ENCODE results near the gene VTCN1. TPM values are rescaled to one million over a fixed set of nuclear protein-coding genes. Genes with fewer than 3 reads are reported as not detected.

Gene VTCN1
- total RNA-seq, 1 donor from 2014 or later, result not detected

DNA sequence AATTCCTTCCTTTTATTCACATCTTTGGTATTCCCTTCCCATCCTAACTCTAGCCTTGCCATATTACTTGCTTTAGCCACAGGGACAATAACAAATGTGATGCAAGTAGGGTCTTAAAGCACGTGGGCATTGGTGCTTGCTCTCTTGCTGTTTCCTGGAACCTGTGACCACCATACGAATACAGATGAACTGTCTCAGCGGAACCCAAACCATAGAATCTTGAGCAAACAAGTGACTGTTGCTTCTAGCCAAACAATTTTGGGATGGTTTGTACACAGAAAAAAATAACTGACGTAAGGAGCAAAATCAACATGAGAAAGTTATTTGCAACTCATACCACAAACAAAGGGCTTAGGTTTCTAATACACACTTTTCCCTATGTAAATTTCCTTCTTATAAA, 15.2 kb upstream of the VTCN1 start:
- H3K36me3 ChIP-seq, result no peaks in the 10 kb centered on the region
- H3K4me1 ChIP-seq, result no peaks in the 10 kb centered on the region
- intact Hi-C loops (cut with DNase I), result no loop called here
- TF ChIP-seq CTCF (IDR thresholded peaks at IDR 0.05), result no peak
- no peak overlapping the region for H3K27ac ChIP-seq
- no peak overlapping the region for H3K4me3 ChIP-seq
- DNase-seq (ENCODE audit: low spot score in 2 of 2), result no peak
- no peaks in the 10 kb centered on the region for H3K27me3 ChIP-seq
- no peaks in the 10 kb centered on the region for H3K9me3 ChIP-seq

GRCh38 chr1:117216718-117217117, 6.0 kb upstream of the VTCN1 start:
- Histone ChIP-seq H3K27me3 (no peaks in the 10 kb centered on the region), H3K36me3 (no peaks in the 10 kb centered on the region), H3K9me3 (no peaks in the 10 kb centered on the region), H3K27ac (no peak overlapping the region), H3K4me3 (no peak overlapping the region), H3K4me1 (no peaks in the 10 kb centered on the region)
- TF ChIP-seq CTCF (IDR thresholded peaks at IDR 0.05), result no peak
- peak in 1 of 2 donors; percentile 2 for DNase-seq (ENCODE audit: low spot score in 2 of 2)
- intact Hi-C loops (cut with DNase I), result no loop called here

GRCh38 chr1:117215733-117216462, 5.2 kb upstream of the VTCN1 start:
- Histone ChIP-seq H3K4me1 (no peaks in the 10 kb centered on the region), H3K27ac (no peak overlapping the region), H3K4me3 (no peak overlapping the region), H3K9me3 (no peaks in the 10 kb centered on the region), H3K36me3 (no peaks in the 10 kb centered on the region), H3K27me3 (no peaks in the 10 kb centered on the region)
- peak in 1 of 2 donors; percentile 53 for DNase-seq (ENCODE audit: low spot score in 2 of 2)
- TF ChIP-seq CTCF (IDR thresholded peaks at IDR 0.05), result no peak
- intact Hi-C loops (cut with DNase I), result no loop called here

GRCh38 chr1:117215019-117215418, 4.3 kb upstream of the VTCN1 start:
- Histone ChIP-seq H3K9me3 (no peaks in the 10 kb centered on the region), H3K36me3 (no peaks in the 10 kb centered on the region), H3K4me1 (no peaks in the 10 kb centered on the region), H3K27me3 (no peaks in the 10 kb centered on the region), H3K4me3 (no peak overlapping the region), H3K27ac (no peak overlapping the region)
- intact Hi-C loops (cut with DNase I), result no loop called here
- TF ChIP-seq CTCF (IDR thresholded peaks at IDR 0.05), result no peak
- no peak for DNase-seq (ENCODE audit: low spot score in 2 of 2)

DNA sequence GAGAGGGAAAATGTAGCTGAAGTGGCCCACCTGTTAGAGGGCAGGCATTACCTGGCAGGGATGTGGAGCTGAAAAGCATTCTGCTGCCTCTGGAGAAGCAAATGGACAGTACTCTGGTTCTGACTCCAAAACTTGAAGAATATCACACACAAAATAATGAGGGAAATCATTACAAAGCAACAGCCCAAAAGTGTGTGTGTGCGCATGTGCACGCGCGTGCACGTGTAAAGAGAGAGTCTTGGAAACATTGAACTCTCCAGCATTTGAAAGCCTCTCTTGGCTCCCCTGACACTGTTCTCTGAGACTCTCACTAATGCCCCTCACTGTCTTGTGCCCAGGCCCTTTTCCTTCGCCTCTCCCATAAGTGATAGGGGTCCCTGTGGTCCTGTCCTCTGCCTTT, 2.3 kb upstream of the VTCN1 start:
- intact Hi-C loops (cut with DNase I), result no loop called here
- Histone ChIP-seq H3K27ac (no peak overlapping the region), H3K4me1 (no peaks in the 10 kb centered on the region), H3K27me3 (no peaks in the 10 kb centered on the region), H3K36me3 (no peaks in the 10 kb centered on the region), H3K9me3 (no peaks in the 10 kb centered on the region), H3K4me3 (no peak overlapping the region)
- no peak for DNase-seq (ENCODE audit: low spot score in 2 of 2)
- no peak for TF ChIP-seq CTCF (IDR thresholded peaks at IDR 0.05)

DNA sequence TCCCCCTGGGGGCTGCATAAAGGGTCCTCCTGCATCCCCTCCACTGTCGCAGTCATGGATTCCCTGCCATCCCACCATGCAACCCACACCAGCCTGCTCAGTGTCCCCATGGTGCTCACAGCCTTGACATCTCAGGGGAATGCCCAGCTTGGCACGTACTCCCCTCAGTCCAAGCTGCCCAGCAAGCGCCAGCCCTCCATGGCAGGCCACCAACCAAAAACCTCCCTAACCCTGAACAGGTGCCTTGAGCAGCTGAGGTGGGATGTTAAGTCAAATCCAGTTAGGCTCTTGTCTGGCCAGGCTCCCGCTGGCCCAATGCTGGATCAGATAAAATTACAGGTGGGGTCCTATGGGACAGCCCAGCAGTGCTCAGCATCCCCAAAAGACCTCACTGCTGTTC, 341 bp downstream of the VTCN1 start:
- no peak for DNase-seq (ENCODE audit: low spot score in 2 of 2)
- Histone ChIP-seq H3K4me3 (no peak overlapping the region), H3K36me3 (no peaks in the 10 kb centered on the region), H3K4me1 (no peaks in the 10 kb centered on the region), H3K27me3 (no peaks in the 10 kb centered on the region), H3K9me3 (no peaks in the 10 kb centered on the region), H3K27ac (no peak overlapping the region)
- intact Hi-C loops (cut with DNase I), result no loop called here
- TF ChIP-seq CTCF (IDR thresholded peaks at IDR 0.05), result no peak
